ENCODE data around the gene TTC7B.

GRCh38 chr14:90857866-90858265, 41.6 kb upstream of the TTC7B start:
- TF ChIP-seq POLR2A (IDR thresholded peaks at IDR 0.05; ENCODE audit: borderline replicate concordance, extremely low read depth, insufficient read depth, insufficient read length) (no peak), JUND (IDR thresholded peaks at IDR 0.05) (no peak), CTCF (IDR thresholded peaks at IDR 0.05 in 2 of 3, conservative IDR thresholded peaks at IDR 0.05 in 1 of 3; ENCODE audit: borderline replicate concordance in 1 of 3, insufficient read depth in 1 of 3, low read depth in 2 of 3, low read length in 2 of 3) (no peak), EZH2 (IDR thresholded peaks at IDR 0.05) (no peak), ZFX (IDR thresholded peaks at IDR 0.05) (no peak), SIN3A (IDR thresholded peaks at IDR 0.05; ENCODE audit: low read depth) (no peak), POLR2AphosphoS5 (IDR thresholded peaks at IDR 0.05; ENCODE audit: low read depth, low read length) (no peak), YY1 (IDR thresholded peaks at IDR 0.05; ENCODE audit: extremely low read depth, insufficient replicate concordance, low read depth, low read length) (no peak), ELF1 (IDR thresholded peaks at IDR 0.05; ENCODE audit: borderline replicate concordance, low read depth) (no peak)
